ENCODE data around the gene POLG2.

GRCh38 chr17:64448665-64449512 is 48.0 kb downstream of the POLG2 start, which contains the start of gene MILR1:
- TF ChIP-seq CTCF (IDR thresholded peaks at IDR 0.05) (no peak), HMGXB4 (CRISPR knock-in tag; IDR thresholded peaks at IDR 0.05) (no peak), TCF7 (CRISPR knock-in tag; IDR thresholded peaks at IDR 0.05; ENCODE audit: low read depth) (no peak), GTF2I (CRISPR knock-in tag; conservative IDR thresholded peaks at IDR 0.05) (no peak)
- TF ChIP-seq, protein P1, sequence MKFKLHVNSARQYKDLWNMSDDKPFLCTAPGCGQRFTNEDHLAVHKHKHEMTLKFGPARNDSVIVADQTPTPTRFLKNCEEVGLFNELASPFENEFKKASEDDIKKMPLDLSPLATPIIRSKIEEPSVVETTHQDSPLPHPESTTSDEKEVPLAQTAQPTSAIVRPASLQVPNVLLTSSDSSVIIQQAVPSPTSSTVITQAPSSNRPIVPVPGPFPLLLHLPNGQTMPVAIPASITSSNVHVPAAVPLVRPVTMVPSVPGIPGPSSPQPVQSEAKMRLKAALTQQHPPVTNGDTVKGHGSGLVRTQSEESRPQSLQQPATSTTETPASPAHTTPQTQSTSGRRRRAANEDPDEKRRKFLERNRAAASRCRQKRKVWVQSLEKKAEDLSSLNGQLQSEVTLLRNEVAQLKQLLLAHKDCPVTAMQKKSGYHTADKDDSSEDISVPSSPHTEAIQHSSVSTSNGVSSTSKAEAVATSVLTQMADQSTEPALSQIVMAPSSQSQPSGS (CRISPR knock-in tag; IDR thresholded peaks at IDR 0.05; ENCODE audit: borderline replicate concordance, low read depth) = no peak
- TF ChIP-seq, protein P2, sequence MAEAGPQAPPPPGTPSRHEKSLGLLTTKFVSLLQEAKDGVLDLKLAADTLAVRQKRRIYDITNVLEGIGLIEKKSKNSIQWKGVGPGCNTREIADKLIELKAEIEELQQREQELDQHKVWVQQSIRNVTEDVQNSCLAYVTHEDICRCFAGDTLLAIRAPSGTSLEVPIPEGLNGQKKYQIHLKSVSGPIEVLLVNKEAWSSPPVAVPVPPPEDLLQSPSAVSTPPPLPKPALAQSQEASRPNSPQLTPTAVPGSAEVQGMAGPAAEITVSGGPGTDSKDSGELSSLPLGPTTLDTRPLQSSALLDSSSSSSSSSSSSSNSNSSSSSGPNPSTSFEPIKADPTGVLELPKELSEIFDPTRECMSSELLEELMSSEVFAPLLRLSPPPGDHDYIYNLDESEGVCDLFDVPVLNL (CRISPR knock-in tag; IDR thresholded peaks at IDR 0.05; ENCODE audit: borderline replicate concordance, low read depth) = no peak
